ENCODE data around the gene TTC23. TPM values are rescaled to one million over a fixed set of nuclear protein-coding genes. Genes with fewer than 3 reads are reported as not detected.

TTC23 gene
- total RNA-seq, 1 donor from 2014 or later = 12.1 TPM

- TF ChIP-seq, protein P1, sequence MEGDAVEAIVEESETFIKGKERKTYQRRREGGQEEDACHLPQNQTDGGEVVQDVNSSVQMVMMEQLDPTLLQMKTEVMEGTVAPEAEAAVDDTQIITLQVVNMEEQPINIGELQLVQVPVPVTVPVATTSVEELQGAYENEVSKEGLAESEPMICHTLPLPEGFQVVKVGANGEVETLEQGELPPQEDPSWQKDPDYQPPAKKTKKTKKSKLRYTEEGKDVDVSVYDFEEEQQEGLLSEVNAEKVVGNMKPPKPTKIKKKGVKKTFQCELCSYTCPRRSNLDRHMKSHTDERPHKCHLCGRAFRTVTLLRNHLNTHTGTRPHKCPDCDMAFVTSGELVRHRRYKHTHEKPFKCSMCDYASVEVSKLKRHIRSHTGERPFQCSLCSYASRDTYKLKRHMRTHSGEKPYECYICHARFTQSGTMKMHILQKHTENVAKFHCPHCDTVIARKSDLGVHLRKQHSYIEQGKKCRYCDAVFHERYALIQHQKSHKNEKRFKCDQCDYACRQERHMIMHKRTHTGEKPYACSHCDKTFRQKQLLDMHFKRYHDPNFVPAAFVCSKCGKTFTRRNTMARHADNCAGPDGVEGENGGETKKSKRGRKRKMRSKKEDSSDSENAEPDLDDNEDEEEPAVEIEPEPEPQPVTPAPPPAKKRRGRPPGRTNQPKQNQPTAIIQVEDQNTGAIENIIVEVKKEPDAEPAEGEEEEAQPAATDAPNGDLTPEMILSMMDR (conservative IDR thresholded peaks at IDR 0.05; ENCODE audit: low read depth, low read length) = no peak
- DNase-seq (ENCODE audit: low read depth) = no peak
- H3K4me3 ChIP-seq (ENCODE audit: low read depth, low read length) = no peak overlapping the region
Measured at GRCh38 chr15:99279827-99280226, 30.4 kb upstream of the TTC23 start.

GRCh38 chr15:99279290-99279689 lies 29.9 kb upstream of the TTC23 start:
- no peak overlapping the region for H3K4me3 ChIP-seq (ENCODE audit: low read depth, low read length)
- TF ChIP-seq, protein P1 (conservative IDR thresholded peaks at IDR 0.05; ENCODE audit: low read depth, low read length) = no peak
- no peak for DNase-seq (ENCODE audit: low read depth)

DNA sequence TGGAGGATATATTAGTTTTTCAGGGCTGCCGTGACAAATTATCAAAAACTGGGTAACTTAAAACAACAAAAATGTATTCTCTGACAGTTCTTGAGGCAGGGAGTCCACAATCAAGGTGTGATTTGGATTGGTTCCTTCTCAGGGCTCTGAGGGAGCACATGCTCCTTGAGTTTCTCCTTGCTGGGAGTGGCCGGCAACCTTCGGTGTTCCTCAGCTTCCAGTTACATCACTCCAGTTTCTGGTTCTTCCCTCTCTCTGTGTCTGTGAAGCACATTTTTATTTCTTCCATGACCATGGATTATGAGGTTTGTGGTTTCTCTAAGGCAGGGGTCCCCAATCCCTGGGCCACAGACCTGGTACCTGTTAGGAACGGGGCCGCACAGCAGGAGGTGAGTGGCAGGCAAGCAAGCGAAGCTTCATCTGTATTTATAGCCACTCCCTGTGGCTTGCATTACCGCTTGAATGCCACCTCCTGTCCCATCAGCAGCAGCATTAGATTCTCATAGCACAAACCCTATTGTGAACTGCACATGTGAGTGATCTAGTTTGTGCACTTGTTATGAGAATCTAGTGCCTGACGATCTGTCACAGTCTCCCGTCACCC lies 26.2 kb upstream of the TTC23 start:
- DNase-seq (ENCODE audit: low read depth) = no peak
- TF ChIP-seq, protein P1 (conservative IDR thresholded peaks at IDR 0.05; ENCODE audit: low read depth, low read length) = no peak
- H3K4me3 ChIP-seq (ENCODE audit: low read depth, low read length) = no peak overlapping the region

DNA sequence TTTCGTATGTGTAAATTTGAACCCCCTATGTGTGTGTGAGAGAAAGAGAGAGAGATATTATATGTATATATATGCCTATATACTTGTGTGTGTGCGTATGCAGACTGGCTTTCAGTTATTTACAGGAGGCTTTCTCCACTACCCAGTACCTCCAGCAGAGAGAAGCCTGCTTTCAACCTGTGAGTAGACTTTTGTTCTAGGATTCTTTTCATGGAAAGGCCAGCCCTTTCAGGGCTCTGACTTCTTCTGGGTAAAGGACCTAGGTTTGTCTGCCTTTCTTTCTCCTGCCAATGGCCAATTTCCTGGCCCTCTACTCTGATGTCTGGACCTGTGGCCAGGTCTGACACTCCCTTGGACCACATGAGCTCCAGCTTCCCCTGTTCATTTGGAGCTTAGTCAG lies 25.7 kb upstream of the TTC23 start:
- no peak overlapping the region for H3K4me3 ChIP-seq (ENCODE audit: low read depth, low read length)
- TF ChIP-seq, protein P1 (conservative IDR thresholded peaks at IDR 0.05; ENCODE audit: low read depth, low read length) = no peak
- DNase-seq (ENCODE audit: low read depth) = no peak

- TF ChIP-seq, protein P1 (conservative IDR thresholded peaks at IDR 0.05; ENCODE audit: low read depth, low read length) = no peak
- no peak for DNase-seq (ENCODE audit: low read depth)
- no peak overlapping the region for H3K4me3 ChIP-seq (ENCODE audit: low read depth, low read length)
Measured at GRCh38 chr15:99273801-99274200, 24.4 kb upstream of the TTC23 start.

- no peak for DNase-seq (ENCODE audit: low read depth)
- H3K4me3 ChIP-seq (ENCODE audit: low read depth, low read length) = no peak overlapping the region
- TF ChIP-seq, protein P1 (conservative IDR thresholded peaks at IDR 0.05; ENCODE audit: low read depth, low read length) = no peak
Measured at GRCh38 chr15:99268431-99268830, 19.1 kb upstream of the TTC23 start.

DNA sequence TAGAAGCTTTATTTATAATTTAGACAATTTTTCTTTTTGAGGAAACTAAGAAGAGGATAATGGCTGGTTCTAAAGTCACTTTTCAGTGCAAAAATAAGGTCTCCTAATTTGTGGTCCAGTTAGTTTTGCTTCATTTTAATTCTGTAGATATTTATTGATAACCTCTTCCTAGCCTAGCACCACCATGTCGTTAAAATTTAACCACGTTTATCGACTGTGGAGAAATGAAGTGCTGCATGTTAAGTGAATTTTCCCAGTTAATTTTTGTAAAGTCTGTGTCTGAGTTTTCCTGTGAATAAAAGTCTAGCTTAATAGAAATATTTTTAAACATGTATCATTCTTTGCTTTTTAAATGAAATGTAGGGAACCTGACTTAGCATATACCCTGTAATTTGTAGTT lies 18.6 kb upstream of the TTC23 start:
- TF ChIP-seq, protein P1 (conservative IDR thresholded peaks at IDR 0.05; ENCODE audit: low read depth, low read length) = no peak
- DNase-seq (ENCODE audit: low read depth) = no peak
- no peak overlapping the region for H3K4me3 ChIP-seq (ENCODE audit: low read depth, low read length)
